GM18526 (cell line): ENCODE measurements around the gene ACTN3.

Experiments used
- POLR2A ChIP-seq: IDR thresholded peaks from 3 replicates; pipeline ENCODE4 v1.6.1; 2011; ENCODE audit not compliant: insufficient read length; ENCODE audit errors: extremely low read depth

The ACTN3 gene

GRCh38 chr11:66539170-66539869 lies 7.4 kb upstream of the ACTN3 start:
- no peak for TF ChIP-seq POLR2A

GRCh38 chr11:66539870-66540213 lies 6.9 kb upstream of the ACTN3 start:
- no peak for TF ChIP-seq POLR2A

GRCh38 chr11:66541892-66542291 lies 4.8 kb upstream of the ACTN3 start:
- no peak for TF ChIP-seq POLR2A

DNA sequence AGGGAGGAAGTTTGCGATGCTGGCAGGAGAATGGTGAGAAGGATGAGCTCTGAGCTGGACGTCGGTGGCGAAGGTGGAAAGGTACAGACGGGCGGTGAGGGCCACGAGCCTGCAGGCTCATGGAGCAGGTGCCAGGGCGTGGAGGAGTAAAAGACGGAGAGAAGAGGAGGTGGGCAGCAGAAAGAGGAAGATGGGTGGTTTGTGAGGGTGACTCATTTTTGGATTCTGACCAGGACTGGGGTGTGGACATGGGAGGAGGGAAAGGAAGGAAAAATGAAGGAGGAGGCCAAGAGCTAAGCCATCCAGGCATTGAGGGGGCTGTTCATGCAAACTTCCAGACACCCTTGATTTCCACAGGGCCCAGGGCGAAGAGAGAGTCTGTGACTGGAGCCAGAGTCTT lies 4.3 kb upstream of the ACTN3 start:
- no peak for TF ChIP-seq POLR2A

- TF ChIP-seq POLR2A, result peak; percentile 18
Observed at GRCh38 chr11:66543263-66544107, 3.2 kb upstream of the ACTN3 start.

DNA sequence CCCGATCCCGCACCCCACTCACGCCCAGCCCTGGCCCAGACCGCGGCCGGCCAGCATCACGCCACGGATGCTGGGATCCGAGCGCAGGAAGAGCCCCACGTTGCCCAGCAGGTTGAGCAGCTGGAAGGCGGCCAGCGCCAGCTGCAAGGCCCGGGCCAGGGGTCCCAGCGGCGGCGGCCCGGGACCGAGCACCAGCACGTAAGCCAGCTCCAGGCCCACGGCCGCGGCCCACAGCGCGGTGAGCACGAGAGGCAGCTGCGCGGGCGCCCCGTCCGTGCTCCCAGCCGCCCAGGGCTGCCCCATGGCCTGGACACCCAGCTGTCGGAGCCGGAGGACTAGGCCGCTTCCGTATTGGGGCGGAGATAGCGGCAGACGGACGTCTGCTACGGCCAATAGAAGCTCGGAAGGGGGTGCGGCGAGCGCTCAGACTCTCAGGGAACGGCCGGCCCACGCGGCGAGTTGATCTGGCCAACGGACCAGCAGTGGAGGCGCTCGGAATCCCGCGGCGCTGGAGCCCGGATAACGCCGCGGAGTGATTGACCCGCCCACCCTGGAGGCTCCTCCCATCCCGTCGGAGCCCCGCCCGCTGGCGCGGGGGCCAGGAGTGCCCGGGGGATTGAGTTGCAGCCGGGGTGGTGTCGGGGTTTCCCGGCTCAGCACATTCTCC lies 869 bp upstream of the ACTN3 start, which contains the start of gene ZDHHC24:
TSS of gene ZDHHC24 (minus strand) at position 348 of the 667 bp plus-strand sequence. CDS start at position 303, 45 bp downstream.
- peak; percentile 79 for TF ChIP-seq POLR2A

DNA sequence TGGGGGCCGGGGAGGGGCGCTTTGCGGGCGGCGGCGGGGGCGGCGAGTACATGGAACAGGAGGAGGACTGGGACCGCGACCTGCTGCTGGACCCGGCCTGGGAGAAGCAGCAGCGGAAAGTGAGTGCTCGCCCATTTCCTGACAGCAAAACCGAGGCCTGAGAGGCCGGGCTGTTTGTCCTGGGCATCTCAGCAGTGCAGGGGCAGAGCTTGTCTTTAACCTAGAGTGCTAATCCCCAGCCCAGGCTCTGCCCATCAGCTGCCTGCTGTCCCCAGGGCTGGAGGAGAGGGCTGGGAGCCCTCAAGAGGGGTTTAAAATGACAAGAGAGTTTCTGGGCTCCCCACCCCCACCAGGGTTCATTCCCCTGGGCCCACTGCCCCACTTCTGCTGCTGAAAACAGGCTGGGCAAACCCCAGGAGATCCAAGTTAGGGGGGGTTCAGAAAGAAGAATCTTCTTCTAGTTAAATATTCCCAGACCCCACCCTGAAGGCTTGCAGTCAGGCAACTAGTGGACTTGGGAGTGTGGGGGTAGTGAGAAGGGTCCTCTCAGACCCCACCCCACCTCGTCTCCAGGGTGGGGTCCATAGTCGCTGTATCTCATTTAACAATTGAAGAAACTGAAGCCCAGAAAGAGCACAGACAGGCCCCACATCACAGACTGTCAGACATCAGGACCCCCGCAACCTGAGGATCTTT lies 411 bp downstream of the ACTN3 start:
- TF ChIP-seq POLR2A, result no peak

DNA sequence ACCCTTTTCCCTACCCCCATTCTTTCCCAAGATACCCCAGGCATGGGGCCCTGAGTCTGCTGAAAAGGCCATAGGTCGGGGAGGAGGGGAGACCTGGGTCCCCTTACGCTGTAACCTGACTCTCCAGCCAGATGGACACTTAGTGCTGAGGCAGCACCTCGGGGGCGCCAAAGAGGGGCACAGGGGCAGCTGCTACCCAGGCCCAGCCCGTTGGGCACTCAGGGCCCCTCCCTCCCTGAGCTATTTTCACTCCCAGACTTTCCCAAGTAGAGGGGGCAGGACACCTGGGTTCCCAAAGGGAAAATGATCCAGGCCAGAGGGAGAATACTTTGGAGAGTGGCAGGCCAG lies 933 bp downstream of the ACTN3 start:
- TF ChIP-seq POLR2A, result no peak

GRCh38 chr11:66548041-66548440 lies 1.3 kb downstream of the ACTN3 start:
- TF ChIP-seq POLR2A, result no peak

DNA sequence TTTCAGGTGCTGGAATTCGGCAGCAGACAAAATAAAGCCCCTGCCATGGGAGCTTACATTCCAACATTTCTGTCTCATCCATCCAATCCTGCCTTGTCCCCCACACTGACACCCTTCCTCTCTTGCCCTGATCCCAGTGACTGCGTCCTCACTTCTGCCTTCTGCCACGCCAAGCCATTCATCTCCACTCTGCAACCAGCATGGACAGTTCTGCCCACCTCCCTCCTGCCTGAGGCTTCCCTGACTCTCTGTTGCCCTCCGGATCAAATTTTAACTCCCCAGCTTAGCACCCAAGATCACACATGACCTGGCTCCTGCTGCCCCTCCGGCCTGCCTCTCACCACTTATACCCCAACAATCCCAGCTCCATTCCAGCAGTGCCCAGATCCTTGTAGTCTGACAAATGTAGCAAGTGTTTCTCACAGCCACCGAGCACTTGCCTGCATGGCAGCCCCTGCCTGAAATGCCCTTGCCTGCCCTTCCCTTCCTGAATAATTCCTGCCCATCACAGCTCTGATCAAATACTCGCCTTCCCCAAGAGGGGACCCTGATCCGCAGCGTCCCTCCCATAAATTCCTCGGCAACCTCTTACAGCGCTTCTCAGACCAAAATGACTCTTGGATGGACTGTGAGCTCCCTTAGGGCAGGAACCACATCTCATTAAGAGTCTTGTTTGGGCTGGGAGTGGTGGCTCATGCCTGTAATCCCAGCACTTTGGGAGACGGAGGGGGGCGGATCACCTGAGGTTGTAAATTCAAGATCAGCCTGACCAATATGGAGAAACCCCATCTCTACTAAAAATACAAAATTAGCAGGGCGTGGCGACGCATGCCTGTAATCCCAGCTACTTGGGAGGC lies 2.3 kb downstream of the ACTN3 start:
- TF ChIP-seq POLR2A, result no peak

- TF ChIP-seq POLR2A, result no peak
Observed at GRCh38 chr11:66549696-66550095, 3.0 kb downstream of the ACTN3 start.

- TF ChIP-seq POLR2A, result no peak
Observed at GRCh38 chr11:66550887-66551286, 4.2 kb downstream of the ACTN3 start.

GRCh38 chr11:66554602-66555001 lies 7.9 kb downstream of the ACTN3 start:
- TF ChIP-seq POLR2A, result no peak

DNA sequence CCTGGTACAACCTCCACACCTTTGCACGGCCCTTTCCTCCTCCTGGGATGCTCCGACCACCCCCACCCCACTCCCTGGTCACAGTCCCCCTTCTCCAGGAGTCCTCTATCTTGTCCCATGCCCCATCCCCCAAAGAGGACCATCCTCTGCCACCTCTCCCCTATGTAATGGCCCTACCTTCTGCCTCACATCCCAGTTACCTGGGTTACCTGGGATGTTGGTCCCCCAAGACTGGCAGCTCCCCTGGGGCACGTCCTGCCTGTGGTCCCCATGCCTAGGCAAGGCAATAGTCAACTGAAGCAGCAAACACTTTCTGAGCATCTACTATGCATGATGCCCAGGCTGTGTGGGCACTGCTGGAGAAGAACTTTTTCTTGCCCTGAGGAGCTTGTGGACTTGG lies 8.7 kb downstream of the ACTN3 start:
- TF ChIP-seq POLR2A, result no peak
